HEK293T (cell line): ENCODE data around the gene PDE3B.

Experiments
- BHLHE40 ChIP-seq: fragments of 450-650 bp; IDR thresholded peaks from 2 replicates; pipeline ENCODE4 v1.6.1; 2016; ENCODE audit warnings: mild to moderate bottlenecking, moderate library complexity, borderline replicate concordance
- SP1 ChIP-seq: fragments of 450-650 bp; IDR thresholded peaks from 2 replicates; pipeline ENCODE4 v1.6.1; 2017

DNA sequence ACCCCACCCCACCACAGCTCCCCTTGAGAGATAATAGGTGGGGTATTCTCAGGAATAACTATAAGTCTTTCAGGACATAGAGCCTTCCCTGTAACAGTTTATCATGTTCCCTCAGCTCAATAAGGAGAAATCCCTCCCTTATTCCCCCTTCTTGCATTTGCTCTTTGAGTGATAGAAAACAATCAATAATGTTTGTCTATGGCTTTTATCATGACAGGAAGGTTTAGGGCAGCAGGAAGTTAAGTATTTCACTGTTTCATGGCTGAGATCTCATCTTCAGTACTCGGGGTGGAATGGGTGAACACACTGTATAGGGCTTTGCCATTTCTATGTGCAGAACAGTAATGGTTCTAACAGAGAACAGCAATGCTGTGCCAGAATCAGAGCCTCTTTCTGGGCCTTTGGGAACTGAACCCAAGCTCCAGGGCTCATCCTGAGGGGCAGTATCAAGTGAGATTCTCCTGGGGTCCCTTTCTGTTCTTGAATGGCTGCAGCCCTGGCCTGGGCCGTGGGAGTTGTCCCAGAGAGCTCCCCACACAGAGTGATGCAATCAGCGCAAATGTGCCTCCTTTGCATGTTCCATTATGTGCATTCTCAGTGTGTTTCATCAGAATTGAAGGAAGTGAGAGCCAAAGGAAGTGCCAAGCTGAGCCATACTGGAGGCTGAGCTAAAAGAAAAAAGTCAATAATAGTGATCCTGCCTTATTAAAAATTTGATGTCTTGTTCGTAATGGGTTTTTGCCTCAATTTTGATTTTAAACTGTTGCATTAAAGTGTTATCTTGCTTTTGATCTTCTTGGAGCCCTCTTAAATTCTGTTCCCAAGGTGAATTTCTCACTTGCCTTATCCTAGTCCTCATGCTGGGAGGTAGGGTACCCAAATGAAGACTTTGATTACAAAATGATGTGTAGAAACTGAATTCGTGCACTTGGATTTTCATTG lies 251.3 kb downstream of the PDE3B start:
- TF ChIP-seq BHLHE40 (no peak), SP1 (no peak)
